Left renal pelvis (tissue), 4 donors: Measurements from ENCODE around the gene AIFM1. TPM values are rescaled to one million over a fixed set of nuclear protein-coding genes. Genes with fewer than 3 reads are reported as not detected.

Source experiments
- DNase-seq, 4 donors: peaks; one replicate each; pipeline ENCODE4 v3.0.0-alpha.2; 2013; ENCODE audit warnings: low read depth in 4 of 4, low spot score in 3 of 4
- polyA plus RNA-seq, 4 donors: library from polyadenylated mRNA; unstranded; fragments of 120-200 nt; gene quantifications; one replicate each; pipeline ENCODE4 v1.2.1, GENCODE V29; 2013; ENCODE audit not compliant: insufficient read length in 4 of 4

AIFM1 gene
- polyA plus RNA-seq, 4 donors, result 22.7 to 96.4 (median 80.2) TPM

GRCh38 chrX:130171446-130172126, 5.9 kb upstream of the AIFM1 start, which contains the start of gene RAB33A:
Gene RAB33A (plus strand): TSS chrX:130171962. CDS start chrX:130172063, 101 bp downstream.
- DNase-seq, result no peak

- no peak for DNase-seq
Measured at GRCh38 chrX:130170752-130171445, 5.3 kb upstream of the AIFM1 start.

DNA sequence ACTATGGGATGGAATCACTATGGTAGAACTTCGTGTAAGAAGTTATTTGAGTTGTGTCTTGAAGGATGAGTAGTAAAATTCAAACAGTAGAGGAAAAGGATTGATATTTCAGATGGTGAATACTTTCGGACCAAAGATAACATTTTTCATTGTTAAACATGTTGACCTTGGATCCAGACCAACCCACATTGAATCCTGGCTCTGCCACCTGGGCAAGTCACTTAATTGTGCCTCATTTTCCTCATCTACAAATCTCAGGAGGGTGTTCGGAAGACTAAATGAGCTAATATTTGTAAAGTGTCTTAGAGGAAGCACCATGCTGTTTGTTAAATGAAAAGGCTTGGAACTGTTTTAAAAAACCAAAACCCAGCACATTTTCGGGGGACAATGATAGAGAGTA, 1.4 kb upstream of the AIFM1 start:
- DNase-seq, result no peak

GRCh38 chrX:130166503-130166777, 799 bp upstream of the AIFM1 start:
- DNase-seq, result no peak

DNA sequence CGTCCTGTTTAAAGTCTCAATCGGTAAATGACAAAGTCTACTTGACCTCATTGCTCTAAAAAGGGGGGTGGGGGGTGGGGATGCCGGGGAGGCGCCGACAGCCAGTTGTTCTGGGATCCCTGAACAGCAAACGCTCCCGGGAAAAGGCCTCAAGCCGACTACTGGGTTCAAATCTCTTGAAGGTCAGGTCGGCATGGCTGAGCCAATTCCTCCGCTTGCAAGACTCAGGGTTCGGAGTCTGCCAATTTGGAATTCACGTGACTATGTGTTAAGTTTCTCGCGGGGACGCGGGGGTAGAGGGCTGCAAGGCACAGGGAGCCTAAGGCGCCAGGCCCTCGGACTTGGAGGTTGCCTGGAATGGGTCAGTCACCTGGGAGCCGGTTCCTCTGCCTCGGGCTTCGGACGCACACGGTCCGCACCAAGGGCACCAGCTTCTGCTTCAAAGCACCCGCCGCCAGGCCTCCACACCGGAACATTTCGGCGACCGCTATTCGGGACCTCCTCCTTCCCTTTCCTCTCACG, 399 bp downstream of the AIFM1 start:
- no peak for DNase-seq

DNA sequence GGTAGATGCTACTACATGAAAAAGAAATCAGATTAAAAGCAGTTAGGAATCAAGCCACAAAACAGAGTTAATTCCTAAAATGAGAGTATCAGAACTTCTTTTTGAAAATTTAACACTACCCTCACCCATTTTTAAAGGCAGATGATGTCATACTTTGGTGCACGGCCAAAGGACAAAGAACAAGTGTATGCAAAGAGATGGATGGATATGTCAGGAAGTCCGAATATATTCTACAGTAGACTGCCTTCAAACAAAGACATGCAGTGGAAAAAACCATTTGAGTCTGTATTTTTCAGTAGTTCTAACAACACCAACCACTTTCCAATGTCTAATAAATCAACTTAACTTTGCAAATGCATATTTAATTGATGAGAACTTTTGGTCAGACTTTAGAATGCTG, 2.2 kb downstream of the AIFM1 start:
- DNase-seq, result no peak

- DNase-seq, result no peak
Measured at GRCh38 chrX:130162094-130162735, 3.4 kb downstream of the AIFM1 start.

DNA sequence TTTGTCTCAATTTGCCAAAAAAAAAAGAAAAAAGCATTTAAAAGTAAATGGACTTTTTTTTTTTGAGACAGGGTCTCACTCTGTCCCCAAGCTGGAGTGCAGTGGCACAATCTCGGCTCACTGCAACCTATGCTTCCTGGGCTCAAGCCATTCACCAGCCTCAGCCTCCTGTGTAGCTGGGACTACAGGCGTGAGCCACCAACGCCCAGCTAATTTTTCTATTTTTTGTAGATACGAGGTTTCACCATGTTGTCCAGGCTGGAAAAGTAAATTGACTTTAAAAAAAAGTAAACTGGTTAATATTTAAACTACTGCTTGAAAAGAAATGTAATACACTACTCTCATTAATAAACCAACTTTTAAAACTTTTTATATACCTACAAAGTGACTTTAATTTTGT, 5.9 kb downstream of the AIFM1 start:
- no peak for DNase-seq

- no peak for DNase-seq
Measured at GRCh38 chrX:130158311-130158710, 7.3 kb downstream of the AIFM1 start.

DNA sequence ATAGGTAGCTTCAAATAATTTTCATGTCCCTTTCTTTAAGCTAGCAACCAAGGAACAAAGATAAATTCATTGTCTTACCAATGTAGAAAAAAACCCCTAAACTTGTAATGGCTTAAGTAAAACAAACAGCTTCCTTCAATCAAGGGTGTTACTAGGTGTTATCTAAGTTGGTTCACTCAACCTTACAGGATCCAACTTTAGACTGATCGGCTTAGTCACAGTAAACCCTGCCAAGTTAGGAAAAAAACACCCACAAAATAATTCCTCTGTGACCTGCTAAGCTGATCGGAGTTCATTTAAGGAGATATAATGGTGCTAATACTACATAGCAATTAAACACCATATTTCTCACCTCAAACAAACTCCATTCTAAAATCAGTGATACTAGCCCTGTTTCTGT, 10.1 kb downstream of the AIFM1 start:
- DNase-seq, result no peak

DNA sequence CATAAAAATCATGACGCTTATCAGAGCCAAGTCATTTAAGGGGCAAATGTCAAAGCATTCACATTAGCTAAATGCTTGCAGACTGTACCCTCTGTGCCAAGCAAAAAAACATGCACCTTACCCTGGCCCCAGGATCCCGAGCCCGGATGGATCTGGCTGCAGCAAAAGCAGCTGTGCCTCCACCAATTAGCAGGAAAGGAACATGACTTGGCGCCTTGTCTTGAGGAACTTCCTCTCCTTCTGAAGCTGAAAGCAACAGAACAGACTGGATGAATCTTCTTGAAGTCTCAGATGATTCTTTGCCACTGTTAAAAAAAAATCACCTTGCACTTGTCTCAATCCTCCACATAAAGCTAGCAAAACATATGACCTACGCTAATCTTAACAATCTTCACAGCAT, 18.0 kb downstream of the AIFM1 start:
- DNase-seq, result no peak

DNA sequence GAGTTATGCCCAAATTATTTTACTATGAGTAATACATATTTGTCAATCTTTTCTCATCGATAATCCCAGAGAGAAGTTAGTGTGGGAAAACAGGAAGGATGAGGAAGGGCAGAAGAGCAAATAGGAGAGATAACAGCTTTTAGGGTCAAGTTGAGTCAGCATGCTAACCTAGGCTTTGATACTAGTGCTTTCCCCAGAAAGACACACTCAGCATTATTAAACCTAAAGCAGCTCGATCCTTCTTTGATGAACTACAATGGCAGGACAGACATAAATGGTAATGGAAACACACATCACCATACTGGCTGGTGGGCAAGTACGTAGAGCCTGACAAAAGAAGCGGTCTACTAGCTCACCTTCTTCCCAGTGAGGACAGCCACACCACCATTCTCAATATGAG, 20.5 kb downstream of the AIFM1 start:
- DNase-seq, result no peak

GRCh38 chrX:130144509-130144908, 21.1 kb downstream of the AIFM1 start:
- no peak for DNase-seq

DNA sequence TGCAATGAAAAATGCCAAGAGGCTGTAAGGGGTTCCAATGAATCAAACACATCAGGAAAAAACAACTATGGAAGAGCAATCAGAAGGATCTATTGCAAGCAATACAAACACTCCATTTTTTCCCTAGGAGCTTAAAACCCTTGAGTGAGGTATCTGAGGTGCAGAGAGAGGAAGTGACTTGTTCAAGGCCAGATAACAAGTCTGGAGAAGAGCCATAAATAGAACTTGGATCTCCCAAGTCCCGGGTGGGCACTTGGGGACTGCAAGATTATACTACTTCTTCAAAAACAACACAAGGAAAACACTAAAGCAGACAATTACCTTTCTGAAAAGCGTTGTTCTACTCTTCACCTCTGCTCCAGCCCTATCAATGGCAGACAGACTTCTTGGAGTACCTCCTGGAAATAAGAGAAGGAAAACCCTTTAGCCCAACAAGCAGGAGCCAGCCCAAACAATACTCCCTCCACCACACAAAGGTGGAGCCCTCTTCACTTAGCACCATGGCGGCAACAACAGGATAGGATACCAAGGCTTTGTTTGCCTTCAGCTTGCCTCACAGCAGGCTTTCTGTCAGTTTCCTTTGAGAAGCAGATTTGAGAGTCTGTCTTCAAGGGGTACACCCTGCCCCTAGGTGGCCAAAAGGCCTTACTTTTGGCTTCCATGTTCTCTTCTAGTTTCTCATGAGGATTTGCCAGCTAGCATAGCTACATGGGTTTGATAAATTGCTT, 26.0 kb downstream of the AIFM1 start:
- no peak for DNase-seq

DNA sequence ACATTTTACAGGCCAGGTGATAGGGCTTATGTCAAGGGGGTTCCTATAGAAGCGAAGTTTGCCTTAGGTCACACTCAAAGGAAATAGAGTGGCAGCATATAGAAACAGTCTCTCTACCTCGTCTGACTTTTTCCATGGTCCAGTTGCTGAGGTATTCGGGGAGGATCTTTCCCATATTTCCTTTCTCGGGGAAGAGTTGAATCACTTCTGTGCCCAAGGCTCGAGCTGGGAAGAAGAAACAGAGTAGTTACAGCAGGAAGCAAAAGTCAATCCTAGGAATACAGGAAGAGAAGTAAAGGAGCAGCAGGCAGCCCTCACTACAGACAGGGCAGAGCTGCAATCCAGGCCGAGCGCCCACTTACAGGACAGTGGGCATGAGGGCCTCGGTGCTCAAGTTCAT, 28.7 kb downstream of the AIFM1 start:
- DNase-seq, result no peak

DNA sequence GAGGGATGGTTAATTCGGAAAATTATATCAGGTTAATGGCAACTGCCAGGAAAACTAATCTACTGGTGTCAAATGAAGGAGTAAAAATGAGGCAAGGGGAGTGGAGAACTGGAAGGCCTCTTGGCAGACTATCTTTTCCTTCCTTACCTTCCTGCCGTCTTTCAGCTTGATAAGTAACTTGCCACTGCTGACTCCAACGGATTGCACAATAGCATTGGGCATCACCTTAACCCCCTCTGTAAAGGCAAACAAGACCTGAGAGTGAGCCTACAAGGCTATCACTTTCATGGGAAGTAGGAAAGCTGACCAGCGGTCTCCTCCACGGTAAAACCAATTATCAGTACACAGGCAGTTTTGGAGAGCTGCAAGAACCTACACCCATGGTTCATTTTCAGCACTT, 29.1 kb downstream of the AIFM1 start:
- no peak for DNase-seq

GRCh38 chrX:130130990-130131389, 34.7 kb downstream of the AIFM1 start:
- DNase-seq, result no peak

- no peak for DNase-seq
Measured at GRCh38 chrX:130125091-130125874, 40.4 kb downstream of the AIFM1 start.

GRCh38 chrX:130124577-130124976, 41.1 kb downstream of the AIFM1 start:
- no peak for DNase-seq

GRCh38 chrX:130121505-130121800, 44.2 kb downstream of the AIFM1 start:
- no peak for DNase-seq
